GM21526 (cell line): ENCODE data around the gene FBXL19.
A peak's percentile ranks its signal among the peaks of the same experiment; 100 is the strongest.
"Not testable (repeated sequence)": the region's sequence is repeated elsewhere in the genome, so short reads cannot be mapped to it uniquely, and the experiment has no call there.

ENCODE experiments used
- ATAC-seq: cut with Tn5 transposase; IDR thresholded peaks from one replicate; pipeline ENCODE4 v1.9.1; 2021; ENCODE audit warnings: moderate library complexity; ENCODE audit not compliant: unreplicated experiment, low FRiP score

FBXL19 gene, protein sequence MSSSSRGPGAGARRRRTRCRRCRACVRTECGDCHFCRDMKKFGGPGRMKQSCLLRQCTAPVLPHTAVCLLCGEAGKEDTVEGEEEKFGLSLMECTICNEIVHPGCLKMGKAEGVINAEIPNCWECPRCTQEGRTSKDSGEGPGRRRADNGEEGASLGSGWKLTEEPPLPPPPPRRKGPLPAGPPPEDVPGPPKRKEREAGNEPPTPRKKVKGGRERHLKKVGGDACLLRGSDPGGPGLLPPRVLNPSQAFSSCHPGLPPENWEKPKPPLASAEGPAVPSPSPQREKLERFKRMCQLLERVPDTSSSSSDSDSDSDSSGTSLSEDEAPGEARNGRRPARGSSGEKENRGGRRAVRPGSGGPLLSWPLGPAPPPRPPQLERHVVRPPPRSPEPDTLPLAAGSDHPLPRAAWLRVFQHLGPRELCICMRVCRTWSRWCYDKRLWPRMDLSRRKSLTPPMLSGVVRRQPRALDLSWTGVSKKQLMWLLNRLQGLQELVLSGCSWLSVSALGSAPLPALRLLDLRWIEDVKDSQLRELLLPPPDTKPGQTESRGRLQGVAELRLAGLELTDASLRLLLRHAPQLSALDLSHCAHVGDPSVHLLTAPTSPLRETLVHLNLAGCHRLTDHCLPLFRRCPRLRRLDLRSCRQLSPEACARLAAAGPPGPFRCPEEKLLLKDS

DNA sequence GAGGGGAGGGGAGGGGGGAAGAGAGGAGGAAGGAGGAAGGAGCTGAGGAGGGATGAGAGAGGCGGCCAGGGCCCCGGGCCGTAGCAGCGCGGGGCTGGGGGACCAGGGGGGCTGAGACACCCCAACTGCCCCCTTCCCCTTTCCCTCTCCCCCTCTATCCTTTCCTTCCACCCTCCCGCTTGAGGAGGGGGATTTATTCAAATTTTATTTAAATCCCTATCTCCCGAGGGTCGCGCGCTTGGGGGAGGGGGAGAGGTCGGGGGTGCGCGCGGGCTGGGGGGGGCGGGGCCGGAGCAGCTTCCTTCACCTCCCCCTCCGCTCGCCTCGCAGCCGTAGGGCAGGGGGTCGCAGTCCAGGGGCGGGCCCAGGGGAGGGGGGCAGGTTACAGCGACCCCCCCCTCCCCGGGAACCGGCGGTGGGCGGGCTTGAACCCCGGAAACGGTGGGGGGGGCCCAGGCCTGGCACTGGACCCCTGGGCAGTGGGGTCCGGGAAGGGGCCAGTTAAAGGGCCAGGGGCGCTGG is at the start of gene FBXL19:
FBXL19 (plus strand) TSS at position 19 of the 522 bp plus-strand sequence. CDS start 2,183 bp downstream, outside the sequence.
- ATAC-seq = no peak

DNA sequence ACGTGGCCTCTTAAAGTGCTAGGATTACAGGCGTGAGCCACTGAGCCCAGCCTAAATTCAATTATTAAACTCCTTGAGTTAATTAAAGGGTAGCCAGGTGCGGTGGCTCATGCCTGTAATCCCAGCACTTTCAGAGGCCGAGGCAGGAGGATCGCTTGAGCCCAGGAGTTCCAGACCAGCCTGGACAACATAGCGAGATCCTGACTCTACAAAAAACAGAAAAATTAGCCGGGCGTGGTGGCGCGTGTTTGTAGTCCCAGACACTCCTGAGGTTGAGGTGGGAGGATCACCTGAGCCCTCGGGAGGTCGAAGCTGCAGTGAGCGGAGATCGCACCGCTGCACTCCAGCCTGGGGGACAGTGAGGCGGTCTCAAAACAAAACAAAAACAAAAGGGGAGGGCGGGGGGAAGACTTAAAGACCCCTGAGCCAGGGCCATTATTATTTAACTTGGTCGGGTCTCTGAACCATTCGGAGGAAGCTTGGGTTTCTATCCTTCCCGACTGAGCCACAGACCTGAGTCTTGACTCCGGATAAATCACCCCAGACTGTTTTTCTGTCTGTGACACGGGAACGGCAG is 49.0 kb upstream of the FBXL19 start:
- ATAC-seq = no peak

DNA sequence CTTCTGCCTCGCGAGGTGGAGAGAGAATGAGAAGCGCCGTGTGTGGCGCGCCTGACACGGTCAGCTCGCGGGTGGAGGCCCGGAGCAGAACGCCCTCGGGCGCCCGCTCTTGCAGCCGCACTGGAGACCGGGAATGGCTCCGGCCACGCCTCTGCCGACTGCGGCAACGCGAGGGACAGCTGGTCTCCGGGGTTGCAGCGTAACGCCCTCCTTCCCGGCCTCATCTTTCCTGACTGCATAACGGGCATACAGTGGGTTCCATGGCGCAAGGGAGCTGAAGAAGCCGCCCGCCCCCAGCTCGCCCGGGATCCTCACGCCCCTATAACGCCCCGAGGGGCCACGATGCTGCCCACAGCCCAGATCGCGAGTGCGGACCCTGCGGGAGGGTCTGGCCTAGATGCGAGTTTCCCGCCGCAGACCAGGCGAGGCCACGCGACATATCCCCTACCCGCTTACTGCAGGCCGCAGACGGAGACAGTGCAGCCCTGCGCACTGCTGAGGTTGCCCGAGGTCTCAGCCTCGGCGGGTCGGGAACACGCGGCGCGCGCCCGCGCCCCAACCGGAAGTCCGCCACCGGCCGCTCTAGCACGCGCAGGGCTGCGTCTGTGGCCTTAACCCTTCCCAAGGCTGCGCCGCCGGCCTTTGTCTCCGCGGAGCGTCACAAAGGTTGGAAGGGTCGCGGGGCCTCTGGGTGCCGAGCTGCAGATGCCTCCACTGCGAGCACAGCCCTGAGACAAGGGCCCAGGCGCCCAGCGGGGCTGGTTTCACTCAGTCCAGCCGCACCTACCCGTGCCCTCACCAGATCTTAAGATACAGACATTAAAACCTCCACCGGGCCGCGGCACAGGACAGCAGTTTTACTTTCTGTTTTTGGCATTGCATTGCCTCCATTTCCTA is 48.3 kb upstream of the FBXL19 start:
- peak; percentile 78 for ATAC-seq

DNA sequence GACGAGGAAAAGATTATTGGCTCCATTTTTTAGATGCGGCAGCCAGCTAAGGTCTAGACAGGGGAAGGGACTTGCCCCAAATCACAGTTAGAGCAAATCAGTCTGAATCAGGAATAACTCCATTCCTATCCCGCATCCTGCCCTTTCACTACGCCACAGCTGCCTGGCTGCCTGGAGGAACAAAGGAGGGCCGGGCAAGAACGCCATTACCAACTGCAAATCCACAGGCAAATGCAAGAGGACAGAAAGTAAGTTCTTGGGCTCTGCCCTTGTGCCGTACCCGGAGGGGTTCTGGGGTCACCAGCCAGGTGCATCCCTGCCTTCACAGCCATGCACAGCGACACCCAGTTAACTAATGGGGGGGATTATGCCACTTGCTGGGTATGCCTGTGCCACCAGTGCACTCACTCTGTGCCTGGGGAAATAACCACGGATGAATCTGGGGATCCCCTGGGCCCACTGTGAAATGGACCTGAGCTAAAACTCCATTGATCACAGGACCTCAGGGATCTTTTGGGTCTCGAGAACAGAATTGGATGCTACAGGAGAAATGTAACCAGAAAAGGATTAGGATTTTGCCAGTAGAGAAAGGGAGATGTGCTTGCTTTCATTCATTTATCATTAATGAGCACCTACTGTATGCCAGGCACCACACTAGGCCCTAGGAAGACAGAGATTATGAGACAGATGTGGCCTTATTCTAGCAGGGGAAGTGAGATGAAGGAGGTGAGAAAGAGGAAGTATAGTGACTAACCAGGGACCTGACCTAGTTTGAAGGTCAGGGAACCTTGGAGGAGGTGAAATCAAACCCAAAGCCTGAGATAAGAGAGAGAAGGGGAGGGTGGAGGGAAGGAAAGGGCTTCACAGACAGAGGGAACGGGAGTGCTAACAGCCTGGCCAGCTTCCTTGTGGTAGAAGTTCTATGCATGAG is 47.2 kb upstream of the FBXL19 start:
- no peak for ATAC-seq

DNA sequence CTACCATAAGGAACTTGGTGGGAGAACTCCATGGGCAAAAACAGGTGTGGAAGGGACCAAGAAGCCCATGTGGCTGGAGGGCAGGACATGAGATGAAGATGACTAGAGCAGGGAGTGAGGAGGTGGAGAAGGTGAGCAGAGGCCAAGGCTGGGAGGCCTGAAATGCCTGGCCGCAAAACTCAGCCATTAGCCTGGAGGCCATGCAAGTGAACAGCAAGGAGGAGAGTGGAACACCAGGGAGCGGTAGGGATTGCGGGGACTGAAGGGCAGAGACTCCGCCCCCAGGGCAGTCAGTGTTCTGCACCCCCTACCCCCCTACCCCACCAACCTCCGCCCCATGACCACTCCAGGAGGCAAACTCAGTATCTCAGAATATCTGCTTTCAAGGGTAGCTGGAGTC is 46.5 kb upstream of the FBXL19 start:
- no peak for ATAC-seq

DNA sequence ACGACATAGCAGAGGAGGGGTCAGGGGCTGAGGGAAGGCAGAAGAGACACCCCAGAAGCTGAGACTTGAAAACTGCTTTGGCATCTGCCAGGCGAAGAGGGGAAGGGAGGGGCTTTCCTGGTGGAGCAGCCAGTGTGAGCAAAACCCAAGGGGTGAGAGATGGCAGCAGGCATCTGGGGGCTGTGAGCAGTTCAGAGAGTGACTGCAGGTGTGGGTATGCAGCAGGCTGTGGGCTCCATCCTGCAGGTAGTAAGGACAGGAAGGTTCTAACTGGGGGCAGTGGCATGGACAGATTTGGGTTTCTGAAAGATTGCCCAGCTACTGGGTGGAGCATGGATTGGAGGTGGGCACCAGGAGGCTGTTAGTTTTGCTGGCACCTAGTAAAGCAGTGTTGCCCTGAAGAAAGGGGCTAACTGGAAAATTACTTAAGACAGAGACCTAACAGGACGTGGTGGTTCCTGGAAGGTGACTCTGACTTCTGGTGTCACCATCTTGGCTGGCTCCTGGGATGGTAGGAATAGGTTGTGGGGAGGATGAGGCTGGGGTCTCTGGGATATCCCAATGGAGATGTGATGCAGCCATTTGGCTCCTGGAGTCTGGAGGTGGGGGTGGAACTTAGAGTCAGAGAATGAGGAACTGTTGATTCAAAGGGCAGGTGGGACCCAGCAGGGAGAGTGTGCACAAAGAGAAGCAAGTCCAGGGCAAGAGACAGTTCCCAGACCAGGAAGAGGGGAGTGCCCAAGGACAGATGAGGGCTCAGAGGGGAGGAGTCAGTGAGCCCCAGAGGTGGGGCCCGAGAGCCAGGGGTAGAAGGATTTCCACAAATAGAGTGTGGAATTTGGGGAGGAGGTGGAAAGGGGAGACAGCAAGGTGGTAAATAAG is 40.7 kb upstream of the FBXL19 start:
- ATAC-seq = no peak

DNA sequence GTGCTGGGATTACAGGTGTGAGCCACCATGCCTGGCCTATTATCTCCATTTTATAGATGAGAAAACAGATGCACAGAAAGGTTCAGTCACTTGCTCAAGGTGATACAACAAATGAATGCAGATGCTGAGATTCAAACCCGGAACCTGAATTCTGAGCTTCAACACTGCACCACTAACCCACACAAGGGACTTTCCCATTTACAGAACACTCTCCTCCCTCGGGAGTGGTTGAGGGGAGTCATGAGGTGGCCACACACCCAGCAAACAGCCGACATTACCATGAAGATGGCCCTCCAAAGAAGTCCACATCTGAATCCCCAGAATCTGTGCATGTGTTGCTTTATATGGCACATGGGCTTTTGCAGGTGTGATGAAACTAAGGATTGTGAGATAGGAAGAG is 38.6 kb upstream of the FBXL19 start:
- no peak for ATAC-seq

DNA sequence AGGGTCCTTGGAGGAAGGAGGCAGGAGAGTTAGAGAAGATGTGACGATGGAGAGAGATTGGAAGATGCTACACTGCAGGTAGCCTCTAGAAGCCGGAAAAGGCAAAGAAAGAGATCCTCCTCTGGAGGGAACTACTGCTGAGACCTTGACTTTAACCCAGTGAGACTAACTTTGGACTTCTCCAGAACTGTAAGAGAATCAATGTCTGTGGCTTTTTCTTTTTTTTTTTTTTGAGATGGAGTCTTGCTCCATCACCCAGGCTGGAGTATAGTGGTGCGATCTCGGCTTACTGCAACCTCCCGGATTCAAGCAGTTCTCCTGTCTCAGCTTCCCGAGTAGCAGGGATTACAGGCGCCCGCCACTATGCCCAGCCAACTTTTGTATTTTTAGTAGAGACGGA is 38.2 kb upstream of the FBXL19 start:
- ATAC-seq = no peak

DNA sequence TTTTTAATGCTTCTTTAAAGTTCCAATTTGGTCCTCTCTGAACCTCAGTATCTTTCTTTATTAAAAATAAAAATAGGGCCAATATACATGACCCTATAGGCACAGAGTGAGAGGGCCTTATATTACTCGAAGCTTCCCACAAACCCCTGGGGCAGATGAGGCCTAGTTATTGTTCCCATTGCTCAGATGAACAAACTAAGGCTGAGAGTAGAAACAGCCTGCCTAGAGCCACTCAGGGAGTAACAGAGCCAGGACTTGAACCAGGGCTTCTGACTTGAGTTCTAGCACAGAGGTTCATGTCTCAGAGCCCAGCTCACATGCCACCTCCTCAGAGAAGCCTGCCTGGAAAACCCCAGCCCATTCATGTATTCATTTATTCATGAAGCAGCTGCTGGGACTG is 37.2 kb upstream of the FBXL19 start:
- no peak for ATAC-seq

DNA sequence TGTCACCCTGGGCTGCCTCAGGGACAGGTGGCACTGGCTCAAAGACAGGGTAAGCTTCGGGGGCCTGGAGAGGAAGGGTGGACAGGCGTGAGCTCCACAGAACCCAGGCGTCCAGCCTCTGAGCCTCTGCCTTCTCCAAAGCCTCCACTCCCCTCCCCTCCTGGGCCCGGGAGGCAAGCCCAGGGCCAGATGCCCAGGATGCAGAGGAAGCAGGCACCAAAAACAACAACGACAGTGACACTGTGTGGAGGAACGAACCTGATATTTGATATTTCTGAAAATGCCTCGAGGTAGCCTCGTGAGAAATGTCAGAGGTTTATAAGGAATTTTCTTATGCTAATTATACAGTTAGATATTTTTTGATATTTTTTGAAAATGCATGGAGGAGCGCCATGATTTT is 35.4 kb upstream of the FBXL19 start:
- ATAC-seq = no peak

DNA sequence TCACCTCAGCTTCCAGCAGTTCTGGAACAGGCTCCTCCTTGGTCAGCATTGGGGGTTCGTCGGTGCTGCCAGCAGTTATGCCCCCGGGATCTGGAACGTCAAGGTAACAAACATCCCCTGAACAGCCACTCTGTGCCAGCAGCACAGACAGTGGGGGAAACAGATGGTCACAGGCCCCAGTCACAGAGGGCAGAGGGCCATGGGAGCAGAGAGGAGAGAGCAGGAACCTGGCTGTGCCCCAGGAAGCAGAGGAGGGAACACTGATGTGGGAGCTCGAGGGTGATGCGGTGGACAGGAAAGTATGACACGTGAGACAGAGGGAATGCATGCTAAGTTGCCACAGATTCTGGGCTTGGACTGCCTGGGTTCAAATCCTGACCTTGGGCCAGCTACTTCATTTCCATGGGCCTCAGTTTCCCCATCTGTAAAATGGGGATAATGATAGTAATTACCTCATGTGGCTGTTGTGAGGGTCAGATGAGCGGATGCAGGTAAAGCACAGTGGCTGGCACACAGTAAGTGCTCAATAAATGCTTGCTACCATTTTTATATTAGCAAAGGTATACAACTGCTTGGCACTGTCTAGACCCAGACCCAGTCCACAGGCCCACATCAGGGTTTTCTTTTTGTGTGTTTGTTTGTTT is 34.4 kb upstream of the FBXL19 start:
- no peak for ATAC-seq

DNA sequence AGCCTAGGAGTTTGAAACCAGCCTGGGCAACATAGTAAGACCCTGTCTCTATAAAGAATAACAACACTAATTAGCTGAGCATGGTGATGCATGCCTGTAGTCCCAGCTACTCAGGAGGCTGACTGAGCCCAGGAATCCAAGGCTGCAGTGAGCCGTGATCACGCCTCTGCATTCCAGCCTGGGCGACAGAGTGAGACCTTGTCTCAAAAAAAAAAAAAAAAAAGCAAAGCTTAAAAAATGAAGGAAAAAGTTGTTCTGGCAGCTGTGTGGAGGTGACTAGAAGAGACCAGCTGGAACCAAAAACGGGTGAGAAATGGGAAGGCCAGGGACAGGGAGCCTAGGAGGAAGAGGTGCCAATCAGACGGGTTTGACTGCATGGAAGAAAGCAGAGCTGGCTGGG is 33.7 kb upstream of the FBXL19 start:
- ATAC-seq = no peak

DNA sequence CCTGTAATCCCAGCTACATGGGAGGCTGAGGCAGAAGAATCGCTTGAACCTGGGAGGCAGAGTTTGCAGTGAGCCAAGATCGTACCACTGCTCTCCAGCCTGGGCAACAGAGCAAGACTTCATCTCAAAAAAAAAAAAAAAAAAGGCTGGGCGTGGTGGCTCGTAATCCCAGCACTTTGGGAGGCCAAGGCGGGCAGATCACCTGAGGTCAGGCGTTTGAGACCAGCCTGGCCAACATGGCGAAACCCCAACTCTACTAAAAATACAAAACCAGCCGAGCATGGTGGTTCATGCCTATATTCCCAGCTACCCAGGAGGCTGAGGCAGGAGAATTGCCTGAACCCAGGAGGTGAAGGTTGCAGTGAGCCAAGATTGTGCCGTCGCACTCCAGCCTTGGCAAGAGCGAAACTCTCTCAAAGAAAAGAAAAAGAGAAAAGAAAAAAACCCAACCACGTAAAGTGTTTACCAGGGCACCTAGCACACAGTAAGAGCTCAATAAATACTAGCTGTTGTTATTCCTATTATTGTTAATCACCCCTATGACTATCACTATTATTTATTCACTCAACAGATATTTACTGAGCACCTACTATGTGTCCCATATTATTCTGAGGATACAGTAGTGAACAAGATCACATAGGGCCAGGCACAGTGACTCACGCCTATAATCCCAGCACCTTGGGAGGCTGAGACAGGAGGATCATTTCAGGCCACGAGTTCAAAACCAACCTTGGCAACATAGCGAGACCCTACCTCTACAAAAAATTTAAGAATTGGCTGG is 32.1 kb upstream of the FBXL19 start:
- not testable (repeated sequence) for ATAC-seq

DNA sequence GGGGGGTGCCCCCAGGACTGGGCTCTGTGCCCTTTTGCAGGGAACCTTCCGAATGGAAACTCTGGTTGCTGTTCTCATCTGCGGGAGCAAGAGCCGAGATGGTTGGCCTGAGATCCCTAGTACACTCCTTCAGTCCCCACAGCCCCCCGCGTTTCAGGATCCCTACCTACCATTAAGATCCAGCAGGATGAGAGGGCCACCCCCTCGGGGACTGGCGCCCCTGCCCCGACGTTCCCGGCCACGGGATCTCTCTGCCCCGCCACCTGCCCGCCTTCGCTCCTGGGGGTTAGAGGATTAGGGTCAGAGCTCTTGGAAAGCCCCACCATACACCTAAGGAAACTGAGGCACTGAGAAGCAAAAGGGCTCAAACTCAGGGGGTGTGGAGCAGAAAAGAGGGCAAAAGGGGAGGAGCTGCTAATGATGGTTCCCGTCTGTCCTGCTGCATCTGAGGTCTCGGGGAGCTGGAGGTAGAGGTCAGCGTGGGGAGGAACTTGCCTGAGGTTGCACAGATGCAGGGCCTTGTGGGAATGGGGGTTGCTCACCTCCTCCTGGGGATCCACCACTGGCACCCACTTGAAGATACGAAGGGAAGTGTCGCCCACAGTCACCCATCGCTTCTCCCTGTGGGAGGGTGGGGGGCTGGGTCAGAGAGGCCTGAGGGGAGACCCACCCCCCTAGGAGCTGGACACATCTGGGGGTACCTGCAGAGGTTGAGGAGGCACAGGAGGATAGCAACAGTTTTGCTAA is 30.5 kb upstream of the FBXL19 start:
- no peak for ATAC-seq

DNA sequence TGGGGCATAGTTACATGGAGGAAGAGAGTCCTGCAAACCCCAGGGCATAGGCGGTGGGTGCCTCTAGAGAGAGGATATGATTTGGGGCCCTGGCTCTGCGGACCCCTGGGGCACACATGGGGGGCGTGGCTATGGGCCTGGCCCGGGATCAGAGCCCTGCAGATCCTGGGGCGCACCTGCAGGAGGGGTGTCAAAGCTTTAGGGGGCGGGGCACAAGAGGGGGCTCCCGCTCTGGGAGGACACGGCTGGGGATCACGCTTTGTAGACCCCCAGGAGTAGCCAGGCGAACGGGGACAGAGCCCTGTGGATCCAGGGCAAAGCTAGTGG is 30.0 kb upstream of the FBXL19 start:
- peak; percentile 10 for ATAC-seq

DNA sequence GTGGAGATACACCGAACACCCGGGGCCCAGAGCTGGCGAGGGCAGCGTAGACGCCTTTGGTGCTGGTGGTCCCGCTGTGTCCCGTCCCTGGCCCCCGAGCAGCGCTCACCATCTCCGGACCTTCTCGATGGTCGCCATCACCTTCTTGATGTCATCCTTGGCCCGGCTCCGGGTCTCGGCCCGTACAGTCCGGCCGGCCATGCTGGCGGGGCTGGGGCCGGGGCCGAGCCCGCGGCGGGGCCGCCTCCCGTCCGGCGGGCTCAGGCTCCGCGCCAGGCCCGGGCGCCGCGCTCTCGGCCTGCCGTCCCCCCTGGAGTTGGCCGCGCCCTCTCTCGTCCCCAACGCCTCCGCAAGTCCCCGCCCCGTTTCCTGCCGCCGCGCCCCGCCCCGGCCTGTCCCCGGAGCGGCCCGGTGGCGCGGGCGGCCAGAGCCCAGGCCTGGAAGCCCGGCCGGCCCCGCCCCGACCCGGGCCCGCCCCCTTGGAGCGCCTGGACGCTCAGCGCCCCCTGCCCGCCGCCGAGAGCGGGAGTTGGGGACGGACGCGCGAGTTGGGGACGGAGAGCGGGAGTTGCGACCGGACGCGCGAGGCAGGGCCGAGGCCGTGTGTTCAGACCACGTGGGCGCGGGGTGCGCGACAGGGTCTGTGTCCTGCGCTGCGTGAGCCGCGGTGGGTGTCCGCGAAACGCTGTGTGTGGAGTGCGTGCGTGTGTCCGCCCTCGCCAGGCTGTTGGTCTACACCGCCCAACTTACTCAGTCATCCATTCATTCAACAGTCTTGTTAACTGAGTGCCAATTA is 29.4 kb upstream of the FBXL19 start, which contains the start of gene BCL7C:
BCL7C (minus strand) TSS at position 334 of the 796 bp plus-strand sequence; CDS start at position 201, 133 bp downstream.
- ATAC-seq = peak; percentile 58
